ENCODE data around the gene CHL1.

Gene CHL1

DNA sequence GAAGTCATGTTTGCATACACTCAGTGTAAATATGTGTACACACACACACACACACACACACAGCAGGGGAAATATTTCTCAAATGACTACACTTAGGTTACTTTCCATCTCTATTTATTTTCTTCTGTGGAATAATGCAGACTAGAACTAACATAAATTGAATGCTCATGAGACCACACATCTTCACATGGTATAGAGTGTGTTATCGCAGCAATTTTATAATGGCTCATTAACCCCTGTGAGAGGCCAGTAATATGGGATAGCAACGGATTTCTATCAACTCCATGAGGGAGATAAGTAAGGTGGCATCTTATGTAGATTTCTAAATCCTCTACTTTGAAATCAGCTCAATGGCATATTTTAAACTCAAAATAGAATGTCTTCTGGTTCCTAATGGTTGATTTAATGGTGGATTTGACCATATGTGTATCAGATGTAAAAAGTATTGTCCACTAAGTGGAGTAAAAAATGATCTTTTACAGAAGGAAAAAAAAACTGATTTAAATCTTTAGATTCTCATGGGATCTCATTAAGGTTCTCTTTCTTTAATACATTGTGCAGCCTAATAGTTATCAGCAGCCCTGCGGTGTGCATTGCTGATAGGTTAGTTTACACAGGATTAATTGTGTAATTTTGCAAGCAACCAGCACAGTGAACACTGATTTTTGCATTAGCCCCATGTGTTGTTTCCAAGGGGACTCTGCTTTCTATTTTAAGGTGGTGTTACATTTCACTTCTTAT, 32.0 kb downstream of the CHL1 start:
- no peak for DNase-seq

GRCh38 chr3:229183-229661, 32.7 kb downstream of the CHL1 start:
- no peak for DNase-seq

GRCh38 chr3:236881-237280, 40.3 kb downstream of the CHL1 start:
- DNase-seq: no peak

DNA sequence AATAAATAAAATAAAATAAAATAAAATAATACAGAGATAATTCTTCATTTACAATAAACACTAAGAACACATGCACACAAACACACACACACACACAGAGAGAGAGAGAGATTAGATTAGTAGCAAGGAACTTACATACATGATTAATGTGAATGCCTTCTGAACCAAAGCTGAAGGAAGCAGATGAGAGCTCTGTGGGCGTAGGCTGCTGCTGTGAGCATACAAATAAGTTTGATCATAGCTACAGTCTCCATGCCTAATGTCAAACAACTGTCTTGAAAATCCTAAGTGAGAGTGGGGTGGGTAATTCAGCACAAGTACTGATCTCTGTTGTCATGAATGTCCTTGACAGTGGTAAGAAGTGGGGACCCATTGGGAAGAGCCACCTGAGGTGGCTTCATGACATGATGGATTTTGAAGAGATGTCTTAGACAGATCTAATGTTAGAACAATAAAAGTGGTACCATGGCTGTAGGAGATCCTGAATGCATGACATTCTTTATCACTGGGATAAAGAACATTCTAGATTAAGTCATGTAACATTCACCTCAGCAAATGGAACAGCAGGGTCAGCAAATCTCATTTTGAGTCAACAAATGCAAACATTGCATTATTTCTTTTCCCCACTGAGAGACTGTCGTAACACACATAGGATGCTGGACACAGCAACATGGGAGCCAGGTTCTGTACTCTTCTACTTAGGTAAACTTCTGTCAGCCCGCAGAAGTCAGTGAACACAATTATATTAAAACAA, 46.2 kb downstream of the CHL1 start:
- DNase-seq: no peak

DNA sequence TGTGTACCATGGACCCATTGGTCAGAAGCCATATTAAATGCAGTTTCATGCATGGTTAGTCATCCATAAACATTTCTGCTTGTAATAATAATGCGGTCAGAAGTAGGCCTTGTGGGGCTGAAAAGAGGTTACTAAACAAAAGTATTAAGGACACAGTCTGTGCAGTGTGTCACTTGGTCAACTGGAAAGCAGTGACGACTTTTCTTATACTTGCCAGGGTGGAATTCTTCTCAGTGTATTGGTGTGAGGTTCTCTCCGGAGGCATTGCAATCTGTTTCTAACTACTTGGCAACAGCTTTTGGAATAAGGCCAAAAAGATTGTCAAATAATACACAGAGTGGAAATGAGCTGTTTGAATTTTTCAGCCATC, 46.8 kb downstream of the CHL1 start:
- no peak for DNase-seq

DNA sequence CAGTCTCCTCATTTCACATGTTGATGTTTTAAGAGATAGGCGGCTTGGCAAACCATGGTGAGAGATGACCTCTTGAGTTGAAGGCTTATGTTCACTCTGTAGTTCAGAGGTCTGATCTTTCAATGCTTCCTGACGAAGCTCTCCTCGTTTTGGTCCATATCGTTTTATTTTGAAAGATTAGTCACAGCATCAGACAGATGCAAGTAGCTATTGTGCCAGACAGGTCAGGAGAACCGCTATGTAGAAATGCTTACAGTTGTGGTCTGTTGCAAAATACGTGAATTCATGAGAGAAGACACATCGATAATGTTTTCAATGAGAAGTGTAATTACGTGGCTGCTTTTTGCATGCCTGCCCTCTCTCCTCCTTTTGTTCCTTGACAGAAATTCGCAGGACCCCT, 47.5 kb downstream of the CHL1 start:
- no peak for DNase-seq

DNA sequence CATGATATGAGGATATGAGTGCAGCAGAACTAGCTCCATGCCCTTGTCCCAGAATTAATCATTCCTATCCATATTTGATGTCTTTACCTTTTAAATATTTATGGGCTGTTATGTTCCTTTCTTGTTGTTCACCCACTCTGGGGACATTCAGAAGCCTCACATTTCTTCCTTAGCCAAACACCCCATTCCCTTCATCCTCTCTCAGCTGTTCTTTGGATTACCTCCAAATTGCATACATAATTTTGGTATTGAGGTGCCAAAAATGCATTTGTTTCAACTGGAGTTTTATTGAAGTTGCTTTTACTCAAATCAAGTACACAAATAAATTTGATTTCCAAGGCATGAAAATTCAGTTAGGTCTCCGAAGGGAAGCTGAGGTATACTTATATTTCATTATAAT, 51.4 kb downstream of the CHL1 start:
- no peak for DNase-seq

GRCh38 chr3:248864-249520, 52.4 kb downstream of the CHL1 start:
- DNase-seq: no peak

- no peak for DNase-seq
Observed at GRCh38 chr3:249587-250262, 53.2 kb downstream of the CHL1 start.

DNA sequence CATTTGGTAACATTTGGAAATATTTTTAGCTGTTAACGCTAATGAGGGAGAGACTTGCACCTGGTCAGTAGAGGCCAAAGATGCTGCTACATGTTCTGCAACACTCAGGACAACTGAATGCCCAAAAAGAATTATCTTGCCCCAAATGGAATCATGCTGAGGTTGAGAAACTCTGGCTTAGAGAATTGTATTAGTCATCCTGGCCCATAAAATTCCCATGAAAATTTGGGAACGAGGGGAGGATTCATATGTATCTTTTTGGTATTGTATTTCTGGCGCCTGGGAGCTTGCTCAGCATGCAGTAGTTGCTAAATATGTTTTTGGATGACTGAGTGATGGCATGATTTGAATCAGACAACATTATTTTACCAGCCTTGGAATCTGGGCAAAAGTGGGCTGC, 59.9 kb downstream of the CHL1 start:
- no peak for DNase-seq

- DNase-seq: no peak
Observed at GRCh38 chr3:257826-258225, 61.3 kb downstream of the CHL1 start.

- DNase-seq: no peak
Observed at GRCh38 chr3:260898-261297, 64.3 kb downstream of the CHL1 start.

DNA sequence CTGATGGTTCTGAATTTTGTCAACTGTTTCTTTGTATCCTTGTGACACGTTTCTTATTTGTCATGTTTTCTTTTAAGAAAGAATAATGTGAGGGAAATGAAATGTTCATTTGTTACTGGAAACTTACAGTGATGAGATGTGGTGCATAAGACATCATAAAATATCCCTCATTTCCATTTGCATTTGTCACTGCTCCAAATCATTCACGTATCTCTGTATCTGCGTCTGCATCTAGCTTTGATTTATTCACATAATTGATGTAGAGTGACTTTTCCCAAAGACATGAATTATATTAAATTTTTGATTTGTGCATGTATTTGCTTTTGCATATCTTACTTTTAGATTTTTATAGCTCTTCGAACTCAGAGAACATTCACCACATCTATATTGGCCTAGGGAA, 66.8 kb downstream of the CHL1 start:
- DNase-seq: no peak

- DNase-seq: peak; percentile 9
Observed at GRCh38 chr3:264394-265156, 68.0 kb downstream of the CHL1 start.

DNA sequence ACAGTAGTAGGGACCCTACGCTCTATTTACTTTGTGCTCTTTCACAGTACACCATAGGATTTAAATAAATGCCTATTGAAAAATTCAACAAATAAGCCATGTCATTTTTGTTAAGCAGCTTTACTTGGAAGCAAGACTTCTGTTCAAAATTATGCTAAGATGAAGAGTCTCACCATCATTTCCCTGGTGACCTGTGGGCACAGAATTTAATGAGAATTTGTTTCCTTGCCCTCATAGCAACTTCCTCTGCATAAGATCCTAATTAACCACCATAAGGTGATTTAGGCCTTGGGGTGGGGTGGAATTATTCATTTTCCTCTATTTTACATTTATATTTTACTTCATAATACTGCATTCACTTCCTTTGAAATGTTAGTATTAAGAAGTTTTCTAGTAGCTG, 70.5 kb downstream of the CHL1 start:
- DNase-seq: no peak

DNA sequence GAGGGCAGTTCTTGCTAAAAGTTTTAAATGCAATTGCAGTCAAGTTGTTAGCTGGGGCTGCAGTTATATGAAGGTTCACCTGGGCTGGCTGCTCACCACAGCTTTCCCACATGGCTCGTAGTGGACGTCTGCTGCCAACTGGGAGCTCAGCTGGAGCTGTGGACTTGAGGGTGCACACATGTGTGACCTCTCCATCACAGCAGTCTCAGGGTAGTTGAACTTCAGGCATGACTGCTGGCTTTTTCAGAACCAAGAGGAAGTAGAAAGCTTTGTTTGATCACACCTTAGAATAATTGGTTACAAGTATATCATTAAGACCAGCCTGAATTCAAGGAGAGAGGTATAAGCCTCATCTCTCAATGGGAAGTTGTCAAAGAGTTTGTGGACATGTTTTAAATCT, 74.1 kb downstream of the CHL1 start:
- no peak for DNase-seq

DNA sequence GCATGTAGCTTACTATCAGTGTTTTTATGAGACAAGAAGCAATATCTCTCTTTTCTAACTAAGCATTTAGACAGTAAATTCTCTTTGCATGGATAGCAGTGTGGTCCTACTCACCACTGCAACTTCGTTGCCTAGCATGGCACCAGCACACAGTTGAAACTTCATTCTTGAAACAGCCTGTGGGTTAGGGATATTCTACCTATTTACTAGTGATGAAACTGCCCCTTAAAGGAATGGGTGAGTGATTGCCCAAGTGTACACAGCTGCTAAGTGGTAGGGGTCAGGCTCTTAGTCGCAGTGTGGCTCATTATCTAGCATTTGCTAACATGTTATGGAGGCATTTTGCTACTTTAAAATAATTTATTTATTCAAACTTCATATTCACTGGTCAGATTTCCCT, 78.4 kb downstream of the CHL1 start:
- DNase-seq: no peak

GRCh38 chr3:277873-278272, 81.3 kb downstream of the CHL1 start:
- DNase-seq: no peak

- no peak for DNase-seq
Observed at GRCh38 chr3:278300-279064, 81.9 kb downstream of the CHL1 start.

GRCh38 chr3:279325-279724, 82.8 kb downstream of the CHL1 start:
- DNase-seq: no peak

DNA sequence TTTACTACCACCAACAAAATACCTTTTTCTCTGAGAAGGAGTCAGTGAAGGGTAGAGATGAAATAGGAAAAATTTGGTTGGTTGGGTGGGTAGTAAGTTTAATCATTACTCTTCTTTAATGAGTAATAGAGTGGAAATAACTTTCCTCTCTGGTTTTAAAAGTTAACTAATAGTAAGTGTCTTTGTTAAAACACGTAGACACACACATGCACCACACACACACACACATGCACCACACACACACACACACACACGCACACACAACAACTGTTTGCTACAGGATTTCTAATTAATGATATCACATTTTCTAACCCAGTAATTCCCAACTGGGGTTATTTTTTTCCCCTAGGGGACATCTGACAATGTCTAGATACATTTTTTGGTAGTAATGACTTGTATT, 84.1 kb downstream of the CHL1 start:
- no peak for DNase-seq

DNA sequence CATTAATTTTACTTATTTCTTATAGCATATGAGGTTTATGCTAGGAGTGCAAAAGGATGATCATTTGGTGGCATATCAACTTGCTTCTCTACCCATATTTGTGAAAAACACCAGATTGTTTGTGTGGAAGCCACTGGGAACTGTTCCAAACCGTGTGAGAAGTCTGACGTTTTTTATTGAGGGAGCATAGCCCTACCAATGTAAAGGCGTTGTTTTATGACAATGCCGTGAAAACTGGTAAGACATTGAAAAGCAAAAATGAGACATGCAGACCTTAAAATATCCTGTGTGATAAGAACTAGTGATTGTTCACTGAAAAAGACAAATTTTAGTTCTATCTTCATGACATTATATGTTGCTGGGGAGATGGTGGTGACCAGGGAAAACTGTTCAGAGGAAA, 87.8 kb downstream of the CHL1 start:
- DNase-seq: no peak

All from SHP77 treated with DMSO at 0.1 percent for 48 hours (cell line).